RWPE1 (cell line): ENCODE results near the gene PPM1N.
A peak's percentile ranks its signal among the peaks of the same experiment; 100 is the strongest.

Experiments used
- CTCF ChIA-PET: fragments of 350-600 bp; sonication (Branson Sonifier 250); formaldehyde crosslinking; extraction: SDS; loops from one replicate; lab custom pipeline; 2021; lab: Yijun Ruan, JAX
- POLR2A ChIA-PET: fragments of 400-600 bp; formaldehyde crosslinking; extraction: SDS; loops from one replicate; lab custom pipeline; 2020; ENCODE audit warnings: antibody characterized with exemption; ENCODE audit not compliant: low non-redundant PET; lab: Yijun Ruan, JAX
- DNase-seq: peaks from one replicate; pipeline ENCODE4 v3.0.0; 2012; ENCODE audit warnings: low spot score
- H3K27ac ChIP-seq: fragments of 450-650 bp; 2 replicates; pipeline ENCODE4 v1.5.1; 2017
- TF ChIP-seq, protein P1 (sequence below): fragments of 450-650 bp; conservative IDR thresholded peaks from 2 replicates; pipeline ENCODE4 v1.5.1; 2017; ENCODE audit warnings: low read depth, mild to moderate bottlenecking

PPM1N gene

DNA sequence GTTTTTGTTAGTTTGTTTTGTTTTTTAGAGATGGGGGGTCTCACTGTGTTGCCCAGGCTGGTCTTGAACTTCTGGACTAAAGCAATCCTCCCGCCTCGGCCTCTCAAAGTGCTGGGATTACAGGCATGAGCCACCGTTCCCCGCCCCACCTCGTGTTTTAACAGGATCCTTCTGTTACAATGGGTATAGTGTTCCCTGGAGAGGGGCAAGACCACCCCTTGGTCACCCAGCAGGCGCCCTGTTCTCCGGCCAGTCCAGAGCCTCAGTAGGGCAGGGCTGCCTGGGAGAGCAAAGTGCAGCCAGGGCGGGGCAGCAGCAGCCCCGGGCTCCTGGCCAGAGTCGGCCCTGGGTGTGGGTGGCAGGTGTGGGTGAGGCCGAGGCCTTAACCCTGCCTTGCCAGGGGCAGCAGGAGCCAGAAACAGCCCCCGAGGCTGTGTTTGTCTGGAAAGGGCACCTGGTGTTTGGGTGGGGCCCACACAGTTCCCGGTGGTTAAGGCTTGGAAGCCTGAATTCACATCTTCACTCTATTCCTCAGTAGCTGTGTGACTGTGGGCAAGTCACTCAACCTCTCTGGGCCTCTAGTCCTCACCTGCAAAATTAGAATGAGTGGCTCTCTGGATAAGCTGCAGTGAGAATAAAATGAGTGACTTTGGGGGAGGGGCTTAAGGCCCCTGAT, 16.3 kb downstream of the PPM1N start:
- TF ChIP-seq, protein P1, sequence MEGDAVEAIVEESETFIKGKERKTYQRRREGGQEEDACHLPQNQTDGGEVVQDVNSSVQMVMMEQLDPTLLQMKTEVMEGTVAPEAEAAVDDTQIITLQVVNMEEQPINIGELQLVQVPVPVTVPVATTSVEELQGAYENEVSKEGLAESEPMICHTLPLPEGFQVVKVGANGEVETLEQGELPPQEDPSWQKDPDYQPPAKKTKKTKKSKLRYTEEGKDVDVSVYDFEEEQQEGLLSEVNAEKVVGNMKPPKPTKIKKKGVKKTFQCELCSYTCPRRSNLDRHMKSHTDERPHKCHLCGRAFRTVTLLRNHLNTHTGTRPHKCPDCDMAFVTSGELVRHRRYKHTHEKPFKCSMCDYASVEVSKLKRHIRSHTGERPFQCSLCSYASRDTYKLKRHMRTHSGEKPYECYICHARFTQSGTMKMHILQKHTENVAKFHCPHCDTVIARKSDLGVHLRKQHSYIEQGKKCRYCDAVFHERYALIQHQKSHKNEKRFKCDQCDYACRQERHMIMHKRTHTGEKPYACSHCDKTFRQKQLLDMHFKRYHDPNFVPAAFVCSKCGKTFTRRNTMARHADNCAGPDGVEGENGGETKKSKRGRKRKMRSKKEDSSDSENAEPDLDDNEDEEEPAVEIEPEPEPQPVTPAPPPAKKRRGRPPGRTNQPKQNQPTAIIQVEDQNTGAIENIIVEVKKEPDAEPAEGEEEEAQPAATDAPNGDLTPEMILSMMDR = no peak
- ChIA-PET CTCF (interaction anchor here (0.6 kb wide), 1 partner anchor 99 kb away, joined by 3 read pairs; no protein-coding TSS in a partner anchor), POLR2A (no interaction called here)
- H3K27ac ChIP-seq = peak overlapping the region; percentile 92
- no peak for DNase-seq

DNA sequence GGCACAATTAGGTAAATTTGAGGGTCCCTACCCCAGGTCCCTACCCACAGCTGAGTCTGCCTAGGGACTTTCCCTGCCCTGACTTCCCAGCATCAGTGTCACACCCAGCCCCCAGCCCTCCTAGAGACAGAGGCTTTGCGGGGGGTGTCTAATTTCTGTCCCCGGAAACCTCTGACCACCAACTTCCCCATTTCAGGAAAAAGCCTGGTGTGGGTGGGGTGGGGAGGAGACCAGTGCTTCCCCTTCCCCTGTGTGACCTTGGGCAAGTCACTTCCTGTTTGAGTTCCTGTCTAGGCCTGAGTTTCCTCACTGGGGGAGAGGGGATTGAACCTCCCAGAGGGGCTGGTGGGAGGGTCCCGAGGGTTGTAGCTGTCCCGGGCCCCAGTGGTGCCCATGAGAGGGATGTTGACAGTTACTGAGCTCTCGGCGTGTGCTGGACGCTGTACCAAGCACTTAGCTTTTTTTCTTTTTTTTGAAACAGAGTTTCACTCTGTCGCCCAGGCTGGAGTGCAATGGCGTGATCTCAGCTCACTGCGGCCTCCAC, 16.9 kb downstream of the PPM1N start:
- POLR2A ChIA-PET = no interaction called here
- peak overlapping the region; percentile 92 for H3K27ac ChIP-seq
- CTCF ChIA-PET = interaction anchor here (0.6 kb wide), 2 partner anchors 99 to 1064 kb away, joined by 3 read pairs; no protein-coding TSS in a partner anchor

DNA sequence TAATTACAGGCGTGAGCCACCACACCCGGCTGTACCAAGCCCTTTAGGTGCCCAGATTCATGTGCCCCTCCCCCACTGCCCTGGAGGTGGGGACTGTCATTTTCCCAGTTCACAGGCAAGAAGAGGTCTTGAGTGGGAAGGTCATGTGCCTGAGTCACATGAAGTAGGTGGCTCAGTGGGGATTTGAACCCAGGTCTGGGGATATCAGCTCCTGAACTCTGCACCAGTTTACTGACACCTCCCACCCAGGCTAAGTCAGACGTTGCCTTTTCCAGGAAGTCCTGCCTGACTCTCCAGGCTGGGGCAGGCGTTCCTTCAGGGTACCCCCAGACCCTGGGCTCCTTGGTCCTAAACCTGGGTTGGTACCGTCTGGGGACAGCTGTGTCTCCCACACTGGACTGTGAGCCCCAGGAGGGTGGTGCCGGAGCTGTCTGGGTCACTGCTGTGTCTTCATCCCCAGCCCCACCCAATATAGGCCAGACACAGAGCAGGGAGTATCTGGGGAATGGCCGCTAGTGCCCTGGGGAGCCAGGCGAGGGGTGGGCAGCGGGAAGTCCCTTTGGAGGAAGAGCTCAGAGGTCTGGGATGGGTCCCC, 17.7 kb downstream of the PPM1N start:
- no peak for DNase-seq
- POLR2A ChIA-PET = interaction anchor here (0.6 kb wide), 1 partner anchor 236 kb away, joined by 5 read pairs; no protein-coding TSS in a partner anchor
- TF ChIP-seq, protein P1 = no peak
- peak overlapping the region; percentile 92 for H3K27ac ChIP-seq
- CTCF ChIA-PET = interaction anchor here (0.6 to 1.0 kb wide), 2 partner anchors 42 to 1064 kb away, joined by 3 read pairs; no protein-coding TSS in a partner anchor

More for the DNA sequence above, 16.9 kb downstream of the PPM1N start:
- no peak for DNase-seq
- TF ChIP-seq, protein P1 = no peak

DNA sequence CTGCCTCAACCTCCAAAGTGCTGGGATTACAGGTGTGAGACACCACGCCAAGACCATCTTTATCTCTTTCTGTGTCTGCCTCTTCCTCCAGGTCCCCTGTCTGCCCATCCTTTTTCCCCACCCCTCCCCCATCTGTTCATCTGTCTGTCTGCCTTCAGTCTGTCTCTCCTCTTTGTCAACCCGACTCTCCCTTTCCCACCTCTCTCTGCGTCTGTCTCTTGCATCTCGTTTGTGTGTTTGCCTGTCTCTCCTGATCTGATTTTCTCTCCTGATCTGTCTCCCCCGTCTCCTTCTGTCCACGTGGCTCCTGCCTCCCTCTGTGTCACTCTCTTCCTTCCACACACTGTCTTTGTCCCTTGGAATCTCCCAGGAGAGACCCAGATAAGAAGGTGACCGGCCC, 19.0 kb downstream of the PPM1N start:
- TF ChIP-seq, protein P1 = no peak
- no peak for DNase-seq
- ChIA-PET POLR2A (no interaction called here), CTCF (interaction anchor here (1.0 kb wide), 1 partner anchor 41 kb away, joined by 3 read pairs; no protein-coding TSS in a partner anchor)
- peak overlapping the region; percentile 92 for H3K27ac ChIP-seq

DNA sequence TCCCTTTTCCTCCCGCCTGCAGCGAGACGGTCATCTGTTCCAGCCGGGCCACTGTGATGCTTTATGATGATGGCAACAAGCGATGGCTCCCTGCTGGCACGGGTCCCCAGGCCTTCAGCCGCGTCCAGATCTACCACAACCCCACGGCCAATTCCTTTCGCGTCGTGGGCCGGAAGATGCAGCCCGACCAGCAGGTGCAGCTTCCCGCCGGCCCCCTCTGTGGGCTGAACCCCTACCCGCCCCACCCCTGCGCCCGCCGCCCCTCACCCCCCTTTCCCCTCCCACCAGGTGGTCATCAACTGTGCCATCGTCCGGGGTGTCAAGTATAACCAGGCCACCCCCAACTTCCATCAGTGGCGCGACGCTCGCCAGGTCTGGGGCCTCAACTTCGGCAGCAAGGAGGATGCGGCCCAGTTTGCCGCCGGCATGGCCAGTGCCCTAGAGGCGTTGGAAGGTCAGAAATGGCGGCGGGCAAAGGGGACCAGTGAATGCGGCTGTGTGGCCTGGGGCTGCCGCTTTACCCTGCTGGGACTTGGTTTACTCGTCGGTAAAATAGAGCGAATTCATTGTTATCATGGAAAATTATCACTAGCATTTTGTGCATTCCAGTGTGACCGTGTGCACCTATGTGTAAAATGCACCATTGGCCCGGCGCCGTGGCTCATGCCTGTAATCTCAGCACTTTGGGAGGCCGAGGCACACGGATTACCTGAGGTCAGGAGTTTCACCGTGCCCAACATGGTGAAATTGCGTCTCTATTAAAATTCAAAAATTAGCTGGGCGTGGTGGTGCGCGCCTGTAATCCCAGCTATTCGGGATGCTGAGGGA, 19.6 kb downstream of the PPM1N start:
- H3K27ac ChIP-seq = peak overlapping the region; percentile 92
- CTCF ChIA-PET = no interaction called here
- no peak for DNase-seq
- TF ChIP-seq, protein P1 = no peak
- POLR2A ChIA-PET = no interaction called here

DNA sequence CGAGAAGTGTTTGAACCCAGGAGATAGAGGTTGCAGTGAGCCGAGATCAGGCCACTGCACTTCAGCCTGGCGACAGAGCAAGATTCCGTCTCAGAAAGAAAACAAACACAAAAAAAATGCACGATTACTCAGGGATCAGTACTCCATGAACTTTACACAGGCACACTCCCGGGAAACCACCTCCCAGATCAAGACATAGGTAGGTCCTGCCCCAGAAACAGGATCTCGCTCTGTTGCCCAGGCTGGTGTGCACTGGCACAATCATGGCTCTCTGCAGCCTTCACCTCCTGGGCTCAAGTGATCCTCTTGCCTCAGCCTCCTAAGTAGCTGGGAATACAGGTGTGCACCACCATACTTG, 20.2 kb downstream of the PPM1N start:
- H3K27ac ChIP-seq = peak overlapping the region; percentile 92
- POLR2A ChIA-PET = no interaction called here

More for the DNA sequence above, 20.2 kb downstream of the PPM1N start:
- TF ChIP-seq, protein P1 = no peak
- CTCF ChIA-PET = no interaction called here
- DNase-seq = no peak
